Globus pallidus (tissue), 1 donor: Measurements from ENCODE around the gene VAT1.
"Not testable (repeated sequence)": the region's sequence is repeated elsewhere in the genome, so short reads cannot be mapped to it uniquely, and the experiment has no call there.

Experiments used
- DNase-seq: peaks from one replicate; pipeline ENCODE4 v3.0.0-alpha.2; 2015; ENCODE audit warnings: low spot score

VAT1 gene

DNA sequence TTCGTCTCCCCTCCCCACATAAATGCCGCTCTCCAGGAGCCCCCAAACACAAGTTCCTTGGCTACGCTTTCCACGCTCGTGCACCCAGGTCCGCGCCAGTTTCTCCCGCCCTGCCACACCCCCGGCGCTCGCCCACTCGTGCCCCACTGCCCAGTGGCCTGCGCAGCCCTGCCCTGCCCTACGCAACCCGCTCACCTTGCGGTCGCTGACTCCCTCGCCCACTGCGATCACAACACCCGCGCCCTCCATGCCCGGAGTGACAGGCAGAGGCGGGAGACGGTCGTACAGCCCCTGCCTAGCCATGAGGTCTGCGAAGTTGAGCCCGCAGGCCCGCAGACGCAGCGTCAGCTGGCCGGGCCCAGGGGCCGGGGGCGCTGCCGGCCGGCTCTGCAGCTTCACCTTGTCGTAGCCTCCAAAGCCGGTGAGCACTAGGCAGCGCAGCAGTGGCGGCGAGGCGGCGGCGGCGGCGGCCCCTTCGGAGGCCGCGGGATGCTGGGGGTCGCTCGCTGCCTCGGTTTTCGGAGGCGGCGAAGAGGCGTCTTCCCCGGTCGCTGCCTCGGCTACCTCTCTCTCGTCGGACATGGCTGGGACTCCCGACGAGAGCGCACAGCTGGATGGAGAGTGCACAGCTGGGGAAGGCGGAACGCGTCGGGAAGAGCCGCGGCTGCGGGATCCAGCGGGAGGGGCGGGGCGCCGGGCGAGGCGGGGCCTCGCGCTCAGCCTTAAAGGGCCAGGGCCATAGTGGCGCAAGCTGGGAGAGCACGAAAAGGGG, at the start of gene VAT1:
Gene VAT1 (minus strand): TSS at position 645 of the 772 bp plus-strand sequence. CDS start 63 bp downstream, at position 582.
- peak; percentile 75 for DNase-seq

GRCh38 chr17:43070872-43071271, 48.7 kb upstream of the VAT1 start:
- DNase-seq = no peak

DNA sequence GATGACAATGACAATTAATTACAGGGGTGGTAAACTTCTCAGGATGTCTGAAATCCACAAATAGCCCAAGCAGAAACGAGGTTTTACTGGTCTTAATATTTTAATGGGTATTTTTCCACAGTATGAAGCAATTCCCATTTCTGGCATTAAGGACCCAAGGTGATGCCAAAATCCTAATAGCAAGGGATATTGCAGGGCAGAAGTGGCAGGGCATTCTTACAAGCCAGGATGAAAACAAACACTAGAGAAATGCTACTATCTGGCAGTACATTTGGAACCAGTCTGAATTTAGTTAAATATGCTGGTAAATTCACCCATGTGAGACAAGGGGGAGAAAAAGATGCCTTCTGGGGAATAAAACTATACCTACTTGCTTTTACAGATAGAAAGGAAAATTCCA, 48.1 kb upstream of the VAT1 start:
- no peak for DNase-seq

DNA sequence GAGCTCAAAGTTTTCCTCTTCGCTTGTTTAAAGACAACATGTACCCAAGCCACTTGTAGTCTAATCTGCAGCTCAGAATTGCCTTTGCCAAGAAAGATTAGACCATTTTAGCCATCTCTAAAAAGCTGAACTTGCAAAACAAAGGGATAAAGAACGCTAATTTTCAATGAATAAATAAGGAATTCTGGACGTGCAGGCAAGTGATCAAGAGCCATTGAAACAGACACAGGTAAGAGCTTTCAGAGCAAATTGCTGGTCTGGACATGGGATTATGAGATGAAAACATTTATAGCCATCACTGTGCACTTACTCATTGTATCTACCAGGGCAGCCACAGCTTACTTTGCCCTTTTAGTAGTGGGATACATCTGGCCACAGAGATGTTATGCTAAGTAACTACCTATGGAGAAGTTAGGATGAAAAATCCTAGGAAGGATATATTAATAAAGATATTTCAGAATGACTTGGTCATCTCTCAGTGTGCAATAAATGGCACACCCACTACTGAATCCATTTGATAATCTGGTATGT, 47.2 kb upstream of the VAT1 start:
- no peak for DNase-seq

- DNase-seq = no peak
These were observed 46.6 kb upstream of the VAT1 start for GRCh38 chr17:43068570-43069367.

DNA sequence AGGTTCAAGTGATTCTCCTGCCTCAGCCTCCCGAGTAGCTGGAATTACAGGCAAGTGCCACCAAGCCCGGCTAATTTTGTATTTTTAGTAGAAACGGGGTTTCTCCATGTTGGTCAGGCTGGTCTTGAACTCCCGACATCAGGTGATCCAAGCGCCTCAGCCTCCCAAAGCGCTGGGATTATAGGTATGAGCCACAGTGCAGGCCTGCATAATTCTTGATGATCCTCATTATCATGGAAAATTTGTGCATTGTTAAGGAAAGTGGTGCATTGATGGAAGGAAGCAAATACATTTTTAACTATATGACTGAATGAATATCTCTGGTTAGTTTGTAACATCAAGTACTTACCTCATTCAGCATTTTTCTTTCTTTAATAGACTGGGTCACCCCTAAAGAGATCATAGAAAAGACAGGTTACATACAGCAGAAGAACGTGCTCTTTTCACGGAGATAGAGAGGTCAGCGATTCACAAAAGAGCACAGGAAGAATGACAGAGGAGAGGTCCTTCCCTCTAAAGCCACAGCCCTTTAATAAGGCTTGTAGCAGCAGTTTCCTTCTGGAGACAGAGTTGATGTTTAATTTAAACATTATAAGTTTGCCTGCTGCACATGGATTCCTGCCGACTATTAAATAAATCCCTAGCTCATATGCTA, 40.9 kb upstream of the VAT1 start:
- DNase-seq = no peak

- no peak for DNase-seq
These were observed 33.9 kb upstream of the VAT1 start for GRCh38 chr17:43056051-43056450.

DNA sequence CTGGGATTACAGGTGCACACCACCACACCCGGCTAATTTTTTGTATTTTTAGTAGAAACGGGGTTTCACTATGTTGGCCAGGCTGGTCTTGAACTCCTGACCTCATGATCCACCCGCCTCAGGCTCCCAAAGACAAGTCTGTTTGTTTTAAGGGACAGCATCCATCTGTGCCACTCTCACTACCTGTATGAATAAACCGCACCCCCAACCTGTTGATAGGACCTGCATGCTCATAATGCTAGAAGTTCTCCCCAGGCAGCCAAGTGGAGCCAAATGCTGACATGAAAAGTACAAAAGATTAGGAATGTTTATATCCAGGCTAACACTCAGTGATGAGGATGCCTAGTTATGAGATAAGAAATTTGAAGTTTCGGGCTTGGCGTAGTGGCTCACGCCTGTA, 30.8 kb upstream of the VAT1 start:
- DNase-seq = not testable (repeated sequence)

DNA sequence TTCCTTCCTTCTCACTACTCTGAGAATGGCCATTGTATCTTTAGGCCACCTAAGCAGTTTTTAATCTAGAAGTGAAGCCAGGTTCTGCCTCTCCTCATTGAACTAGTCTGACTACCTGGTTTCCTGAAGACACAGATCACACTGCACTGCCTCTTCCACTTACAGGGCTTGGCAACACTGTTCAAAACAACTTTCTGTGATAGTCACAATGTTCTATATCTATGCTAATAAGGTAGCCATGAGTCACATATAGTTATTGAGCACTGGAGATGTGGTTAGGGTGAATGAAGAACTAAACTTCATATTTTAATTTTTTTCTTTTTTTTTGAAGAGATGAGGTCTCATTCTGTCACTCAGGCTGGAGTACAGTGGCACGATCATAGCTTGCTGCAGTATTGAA, 29.8 kb upstream of the VAT1 start:
- DNase-seq = no peak

GRCh38 chr17:43044024-43044423, 21.8 kb upstream of the VAT1 start:
- DNase-seq = no peak

DNA sequence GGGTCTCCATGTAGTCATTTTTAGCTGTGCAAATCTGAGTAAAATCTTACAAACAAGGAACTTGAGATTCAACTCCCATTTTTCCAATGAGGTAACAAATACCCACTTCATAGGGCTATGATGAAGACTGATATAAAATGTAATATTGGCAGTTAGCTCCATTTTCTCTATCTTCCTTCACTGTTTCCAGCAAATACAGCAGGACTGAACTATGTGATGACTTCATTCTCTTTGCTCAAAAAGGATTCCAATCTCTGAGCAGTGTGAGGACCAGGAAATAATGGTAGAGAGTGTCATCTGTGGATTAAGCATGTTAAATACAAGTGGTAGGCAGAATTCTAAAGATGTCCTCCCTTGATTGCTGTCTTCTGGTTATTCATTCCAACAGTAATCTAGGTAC, 21.1 kb upstream of the VAT1 start:
- DNase-seq = no peak

- DNase-seq = no peak
These were observed 19.9 kb upstream of the VAT1 start for GRCh38 chr17:43042025-43042628.

DNA sequence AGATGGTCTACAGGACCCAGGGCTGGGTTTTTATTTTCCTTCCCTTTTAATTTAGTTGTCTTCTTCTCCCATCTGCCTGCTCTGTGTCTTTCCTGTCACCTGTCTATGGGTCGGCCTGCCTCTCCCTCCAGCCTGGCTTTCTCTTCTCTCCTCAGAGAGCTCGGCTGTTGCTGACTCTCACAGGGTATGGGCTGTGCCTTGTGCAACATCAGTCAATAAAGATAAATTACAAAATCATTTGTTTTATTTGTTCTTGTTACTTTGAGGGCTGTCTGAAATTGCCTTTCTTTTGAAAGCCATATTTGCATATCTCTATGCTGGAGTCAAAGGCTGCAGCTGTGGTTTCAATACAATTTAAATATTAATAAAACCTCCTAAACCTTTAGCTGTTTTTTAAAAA, 18.5 kb upstream of the VAT1 start:
- DNase-seq = no peak

GRCh38 chr17:43039646-43040045, 17.5 kb upstream of the VAT1 start:
- DNase-seq = no peak

DNA sequence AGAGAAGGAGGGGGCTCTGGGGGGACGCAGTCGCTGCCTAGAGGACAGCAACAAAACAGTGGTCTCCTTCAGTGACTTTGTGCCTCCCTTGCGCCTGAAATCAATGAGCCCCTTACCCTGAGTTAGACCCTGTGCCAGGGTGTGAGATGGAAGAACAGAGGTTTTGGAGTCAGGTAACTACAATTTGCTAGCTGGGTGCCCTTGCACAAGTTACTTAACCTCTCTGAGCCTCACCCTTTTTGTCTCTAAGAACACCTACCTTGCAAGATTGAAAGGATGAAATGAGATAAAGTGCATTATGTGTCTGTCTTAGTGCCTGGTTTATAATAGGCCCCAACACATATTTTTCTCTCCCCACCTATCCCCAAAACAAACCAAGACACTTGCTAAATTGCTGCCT, 12.7 kb upstream of the VAT1 start:
- DNase-seq = no peak

- DNase-seq = peak; percentile 68
These were observed 12.0 kb upstream of the VAT1 start for GRCh38 chr17:43033948-43034881.

- no peak for DNase-seq
These were observed 9.5 kb upstream of the VAT1 start for GRCh38 chr17:43031666-43032065.

- peak; percentile 49 for DNase-seq
These were observed 8.1 kb upstream of the VAT1 start for GRCh38 chr17:43030137-43030767.

- DNase-seq = no peak
These were observed 6.2 kb upstream of the VAT1 start for GRCh38 chr17:43028221-43028861.
